GM21576 (cell line): ENCODE measurements around the gene EXO5.
"Not testable (repeated sequence)": the region's sequence is repeated elsewhere in the genome, so short reads cannot be mapped to it uniquely, and the experiment has no call there.

Experiments
- ATAC-seq: cut with Tn5 transposase; IDR thresholded peaks from one replicate; pipeline ENCODE4 v1.9.1; 2021; ENCODE audit warnings: mild to moderate bottlenecking, moderate library complexity; ENCODE audit not compliant: unreplicated experiment

Gene EXO5

GRCh38 chr1:40546957-40547356, 38.4 kb downstream of the EXO5 start:
- ATAC-seq: no peak

GRCh38 chr1:40553017-40553416, 44.5 kb downstream of the EXO5 start:
- ATAC-seq: no peak

- ATAC-seq: not testable (repeated sequence)
These were observed 46.2 kb downstream of the EXO5 start for GRCh38 chr1:40554807-40555206.

GRCh38 chr1:40556121-40556520, 47.6 kb downstream of the EXO5 start:
- no peak for ATAC-seq

- not testable (repeated sequence) for ATAC-seq
These were observed 49.7 kb downstream of the EXO5 start for GRCh38 chr1:40558241-40558640.

GRCh38 chr1:40562185-40562584, 53.6 kb downstream of the EXO5 start:
- no peak for ATAC-seq

- no peak for ATAC-seq
These were observed 54.7 kb downstream of the EXO5 start for GRCh38 chr1:40563266-40563665.

- ATAC-seq: no peak
These were observed 55.9 kb downstream of the EXO5 start for GRCh38 chr1:40564506-40564905.

GRCh38 chr1:40564913-40565312, 56.3 kb downstream of the EXO5 start:
- ATAC-seq: no peak
